B cell (primary cell): ENCODE measurements around the gene TFAP2E.

Experiments used
- CTCF ChIP-seq: fragments of 200-600 bp; IDR thresholded peaks from one replicate; pipeline ENCODE4 v1.8.0; 2022; ENCODE audit warnings: antibody characterized with exemption, mild to moderate bottlenecking
- EZH2 ChIP-seq: IDR thresholded peaks from 2 replicates; pipeline ENCODE4 v1.6.1; 2012; ENCODE audit warnings: borderline replicate concordance, low read depth, mild to moderate bottlenecking, moderate library complexity, low read length; ENCODE audit not compliant: insufficient read depth, poor library complexity, severe bottlenecking

GRCh38 chr1:35563166-35563565 lies 9.9 kb upstream of the TFAP2E start:
- TF ChIP-seq CTCF (no peak), EZH2 (no peak)
